SK-N-MC (cell line): Measurements from ENCODE around the gene SEPSECS.

Experiments
- DNase-seq: peaks from one replicate; pipeline ENCODE4 v3.0.0-alpha.2; 2011; ENCODE audit warnings: low read depth, low spot score
- H3K27ac ChIP-seq: fragments of 200-600 bp; sonication (generic); 2 replicates; pipeline ENCODE4 v1.5.1; 2016; ENCODE audit warnings: mixed run types
- H3K36me3 ChIP-seq: fragments of 200-600 bp; sonication (generic); 2 replicates; pipeline ENCODE4 v1.6.1; 2017; ENCODE audit warnings: antibody characterized with exemption, low read length, mixed read lengths; ENCODE audit not compliant: insufficient read depth
- H3K4me3 ChIP-seq: fragments of 200-600 bp; sonication (generic); 2 replicates; pipeline ENCODE4 v1.5.1; 2016
- H3K9ac ChIP-seq: fragments of 200-600 bp; sonication (generic); 2 replicates; pipeline ENCODE4 v1.8.0; 2017; ENCODE audit warnings: mixed run types, mixed read lengths; ENCODE audit not compliant: insufficient read length
- H3K9me3 ChIP-seq: fragments of 200-600 bp; sonication (generic); 2 replicates; pipeline ENCODE4 v1.6.1; 2017; ENCODE audit warnings: low read depth, mild to moderate bottlenecking, antibody characterized with exemption, low read length, moderate library complexity, mixed read lengths
- EZH2 ChIP-seq: fragments of 200-600 bp; sonication (generic); IDR thresholded peaks from one replicate; pipeline ENCODE4 v1.6.1; 2017; ENCODE audit warnings: antibody characterized with exemption
- FOXP2 ChIP-seq: optimal IDR thresholded peaks from 2 replicates; pipeline ENCODE3; 2011; ENCODE audit warnings: mild to moderate bottlenecking, moderate library complexity; ENCODE audit not compliant: insufficient read depth; ENCODE audit errors: extremely low read length, control extremely low read depth
- POLR2AphosphoS5 ChIP-seq: IDR thresholded peaks from 2 replicates; pipeline ENCODE4 v1.6.1; 2012; ENCODE audit warnings: mild to moderate bottlenecking, low read depth, low read length, borderline replicate concordance

Gene SEPSECS

DNA sequence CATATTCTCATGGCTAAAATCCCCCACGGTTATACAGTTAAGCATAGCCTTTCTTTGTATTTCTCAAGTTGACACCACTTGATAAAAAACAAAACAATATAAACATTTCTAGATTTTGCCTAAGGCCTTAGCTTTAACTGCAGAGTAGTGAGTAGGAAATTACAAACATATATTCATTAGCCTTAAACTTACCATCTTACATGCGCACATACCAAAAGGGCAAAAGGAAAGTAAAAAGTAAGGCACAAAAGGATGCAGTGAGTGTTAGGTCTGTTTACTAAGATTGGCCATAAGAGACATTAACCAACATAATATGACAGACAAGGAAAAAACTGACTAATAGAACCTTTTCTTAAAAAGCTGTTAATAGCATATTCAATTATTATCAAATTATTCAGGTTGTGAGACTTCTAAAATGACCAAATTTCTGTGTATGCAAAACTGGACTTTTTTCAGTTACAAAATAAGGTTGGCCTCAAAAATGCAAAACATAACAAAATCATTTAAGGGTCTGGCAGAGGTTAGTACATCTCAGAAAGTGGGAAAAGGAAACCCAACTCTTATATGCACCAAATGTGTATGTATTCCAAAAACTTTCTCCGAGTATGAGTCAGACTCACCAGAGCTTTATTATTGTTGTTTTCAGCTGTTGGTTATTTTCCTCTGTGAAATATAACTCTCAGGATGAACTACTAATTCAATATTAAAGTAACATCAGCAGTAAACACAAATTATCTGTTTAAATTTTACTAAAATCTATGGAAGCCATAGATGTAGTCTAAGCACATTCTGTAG lies 39.9 kb downstream of the SEPSECS start:
- no peak overlapping the region for H3K9ac ChIP-seq
- no peaks in the 10 kb centered on the region for H3K9me3 ChIP-seq
- no peak overlapping the region for H3K27ac ChIP-seq
- no peaks in the 10 kb centered on the region for H3K36me3 ChIP-seq
- no peak for DNase-seq
- no peak for TF ChIP-seq FOXP2
- TF ChIP-seq EZH2, result no peak
- no peak for TF ChIP-seq POLR2AphosphoS5
- no peak overlapping the region for H3K4me3 ChIP-seq

DNA sequence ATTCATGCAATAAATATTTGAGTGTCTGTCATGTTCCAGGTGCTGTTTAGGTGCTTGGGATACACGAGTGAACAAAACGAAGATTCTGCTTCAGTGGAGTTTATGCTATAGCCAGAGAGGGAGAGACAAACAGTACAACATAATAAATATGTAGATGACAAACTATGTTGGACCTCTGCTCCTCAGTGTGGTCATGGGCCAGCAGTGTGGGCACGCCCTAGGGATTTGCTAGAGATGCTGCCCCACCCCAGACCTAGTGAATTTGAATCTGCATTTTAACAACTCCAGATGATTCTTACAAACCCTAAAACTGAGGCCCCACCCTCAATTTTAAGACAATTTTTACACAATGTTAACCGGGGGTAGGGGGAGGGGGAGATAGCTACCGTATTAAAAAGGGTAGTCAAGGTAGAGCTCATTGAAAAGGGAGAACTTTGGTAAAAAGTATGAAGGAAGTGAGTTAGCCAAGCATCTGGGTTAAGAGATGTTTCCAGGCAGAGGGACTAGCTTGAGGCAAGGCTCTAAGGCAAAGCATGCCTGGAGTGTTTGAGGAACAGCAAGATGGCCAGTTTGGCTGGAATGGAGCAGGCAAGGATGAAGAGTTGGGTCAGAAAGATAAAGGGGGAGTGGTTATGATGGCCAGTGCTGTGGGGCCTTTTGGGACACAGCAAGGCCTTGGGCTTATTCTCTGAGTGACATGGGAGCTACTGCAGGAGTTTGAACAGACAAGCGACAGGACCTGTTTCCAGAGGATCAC lies 42.4 kb downstream of the SEPSECS start:
- no peak overlapping the region for H3K4me3 ChIP-seq
- no peaks in the 10 kb centered on the region for H3K9me3 ChIP-seq
- no peak overlapping the region for H3K9ac ChIP-seq
- H3K27ac ChIP-seq, result no peak overlapping the region
- TF ChIP-seq POLR2AphosphoS5 (no peak), EZH2 (no peak), FOXP2 (no peak)
- H3K36me3 ChIP-seq, result no peaks in the 10 kb centered on the region
- DNase-seq, result no peak

DNA sequence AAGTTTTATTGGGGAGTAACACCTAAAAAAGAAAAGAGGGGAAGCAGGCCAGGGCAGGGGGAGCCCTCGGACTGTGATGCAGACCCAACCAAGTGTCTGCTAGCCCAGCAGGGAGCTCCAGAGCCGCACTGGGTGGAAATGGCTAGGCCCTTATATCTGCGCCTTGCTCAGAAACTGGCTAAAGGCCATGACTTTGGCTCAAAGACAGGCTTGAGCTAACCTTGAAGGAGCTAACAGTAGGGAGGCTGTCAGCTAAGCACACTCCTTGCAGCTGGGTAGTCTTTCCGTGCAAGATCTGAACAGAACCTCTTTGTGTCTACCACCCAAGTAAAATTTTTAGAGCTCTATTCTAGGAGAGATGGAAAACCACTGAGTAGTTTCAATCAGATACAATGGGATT lies 43.0 kb downstream of the SEPSECS start:
- H3K9me3 ChIP-seq, result no peaks in the 10 kb centered on the region
- no peaks in the 10 kb centered on the region for H3K36me3 ChIP-seq
- no peak overlapping the region for H3K27ac ChIP-seq
- TF ChIP-seq EZH2, result no peak
- TF ChIP-seq POLR2AphosphoS5, result no peak
- no peak for TF ChIP-seq FOXP2
- DNase-seq, result no peak
- no peak overlapping the region for H3K4me3 ChIP-seq
- H3K9ac ChIP-seq, result no peak overlapping the region

DNA sequence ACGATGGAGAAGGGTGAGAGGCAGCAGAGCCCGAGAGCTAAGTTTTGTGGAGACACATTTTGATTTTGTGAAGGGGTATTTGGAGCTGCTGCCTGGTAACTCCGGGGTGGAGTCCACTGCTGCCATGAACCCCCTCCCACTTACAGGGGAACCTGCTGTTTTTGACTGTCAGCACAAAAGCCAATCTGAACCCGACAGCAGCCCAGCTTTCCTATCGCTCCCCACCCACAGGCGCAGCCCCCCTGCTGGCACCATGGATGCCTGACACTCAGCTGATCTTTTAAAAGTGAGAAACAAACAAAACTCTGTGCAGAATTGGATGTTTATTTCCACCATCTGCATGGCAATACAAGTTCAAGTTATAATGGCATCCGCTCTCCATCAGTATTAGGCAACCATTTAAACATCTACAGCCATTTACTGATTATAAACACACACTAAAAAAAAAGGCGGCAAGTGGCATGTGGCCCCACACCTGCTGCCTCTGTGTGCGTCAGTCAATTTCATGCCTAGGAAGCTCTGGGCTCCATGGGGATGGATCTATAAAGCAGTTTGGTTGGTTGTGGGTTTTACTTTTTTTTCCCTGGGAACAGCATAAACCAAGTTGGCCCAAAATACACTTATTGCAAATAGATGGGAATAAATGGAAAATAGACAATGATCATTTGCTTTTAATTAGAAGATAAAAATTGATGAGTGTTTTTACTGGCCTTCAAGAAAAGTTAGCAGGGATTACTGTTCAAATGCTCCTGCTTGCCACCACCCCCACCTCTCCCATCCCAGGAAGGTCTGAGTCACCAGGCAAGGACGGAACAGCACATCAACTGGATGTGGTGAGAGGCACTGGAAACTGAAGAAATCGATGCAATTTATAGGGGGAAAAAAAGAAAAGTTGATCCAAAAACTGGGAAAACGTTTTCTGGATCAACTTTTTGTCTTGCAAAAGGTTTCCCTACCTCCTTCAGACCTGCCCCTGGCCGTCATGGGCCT lies 46.0 kb downstream of the SEPSECS start:
- H3K27ac ChIP-seq, result no peak overlapping the region
- H3K9ac ChIP-seq, result no peak overlapping the region
- no peak overlapping the region for H3K4me3 ChIP-seq
- no peak for DNase-seq
- H3K9me3 ChIP-seq, result no peaks in the 10 kb centered on the region
- H3K36me3 ChIP-seq, result no peaks in the 10 kb centered on the region
- TF ChIP-seq POLR2AphosphoS5 (no peak), EZH2 (no peak), FOXP2 (no peak)

DNA sequence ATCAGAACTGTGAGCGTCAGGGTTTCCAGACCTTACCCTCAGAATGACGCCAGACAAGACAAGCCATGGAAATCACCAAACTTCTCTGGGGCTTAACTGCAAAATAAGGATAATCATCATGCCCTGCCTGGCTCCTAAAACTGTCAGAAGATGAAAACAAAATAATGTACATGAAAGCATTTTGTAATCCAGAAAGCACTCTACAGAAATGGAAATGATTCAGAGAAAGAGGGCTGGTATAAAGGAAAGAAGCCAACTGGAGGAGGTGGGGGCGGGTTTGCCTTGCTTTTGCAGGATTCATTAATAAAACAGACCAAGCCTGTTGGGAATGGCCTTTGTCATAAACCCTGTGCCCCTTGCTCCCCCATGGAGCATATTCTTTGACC lies 47.3 kb downstream of the SEPSECS start:
- Histone ChIP-seq H3K4me3 (no peak overlapping the region), H3K27ac (no peak overlapping the region), H3K9ac (no peak overlapping the region), H3K9me3 (no peaks in the 10 kb centered on the region), H3K36me3 (no peaks in the 10 kb centered on the region)
- TF ChIP-seq EZH2, result no peak
- no peak for TF ChIP-seq FOXP2
- DNase-seq, result no peak

DNA sequence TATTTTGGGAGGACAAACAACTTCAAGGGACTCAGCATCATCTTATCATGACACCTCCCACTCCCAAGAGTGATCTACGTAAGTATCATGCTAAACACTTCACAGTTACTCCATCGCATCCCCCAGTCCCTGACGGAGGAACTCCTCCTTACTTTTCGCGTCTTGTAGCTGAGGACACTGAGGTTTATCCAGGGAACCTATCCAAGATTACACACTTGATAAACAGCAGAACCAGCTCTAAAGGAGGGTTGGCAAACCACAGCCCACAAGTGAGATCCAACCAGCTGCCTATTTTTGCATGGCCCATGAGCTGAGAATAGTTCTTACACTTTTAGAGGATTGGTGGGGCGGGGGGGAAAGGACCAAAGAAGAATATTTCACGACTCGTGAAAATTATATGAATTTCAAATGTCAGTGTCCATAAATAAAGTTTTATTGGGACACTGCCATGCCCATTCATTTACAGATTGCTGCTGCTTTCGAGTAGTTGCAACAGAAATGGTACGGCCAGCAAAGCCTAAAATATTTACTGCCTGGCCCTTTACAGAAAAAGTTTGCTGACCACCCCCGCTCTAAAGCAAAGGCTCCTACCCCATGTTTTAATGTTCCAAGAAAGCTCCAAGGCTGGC lies 47.8 kb downstream of the SEPSECS start:
- DNase-seq, result no peak
- Histone ChIP-seq H3K4me3 (no peak overlapping the region), H3K9ac (no peak overlapping the region), H3K36me3 (no peaks in the 10 kb centered on the region), H3K27ac (no peak overlapping the region), H3K9me3 (no peaks in the 10 kb centered on the region)
- TF ChIP-seq EZH2 (no peak), FOXP2 (no peak), POLR2AphosphoS5 (no peak)

DNA sequence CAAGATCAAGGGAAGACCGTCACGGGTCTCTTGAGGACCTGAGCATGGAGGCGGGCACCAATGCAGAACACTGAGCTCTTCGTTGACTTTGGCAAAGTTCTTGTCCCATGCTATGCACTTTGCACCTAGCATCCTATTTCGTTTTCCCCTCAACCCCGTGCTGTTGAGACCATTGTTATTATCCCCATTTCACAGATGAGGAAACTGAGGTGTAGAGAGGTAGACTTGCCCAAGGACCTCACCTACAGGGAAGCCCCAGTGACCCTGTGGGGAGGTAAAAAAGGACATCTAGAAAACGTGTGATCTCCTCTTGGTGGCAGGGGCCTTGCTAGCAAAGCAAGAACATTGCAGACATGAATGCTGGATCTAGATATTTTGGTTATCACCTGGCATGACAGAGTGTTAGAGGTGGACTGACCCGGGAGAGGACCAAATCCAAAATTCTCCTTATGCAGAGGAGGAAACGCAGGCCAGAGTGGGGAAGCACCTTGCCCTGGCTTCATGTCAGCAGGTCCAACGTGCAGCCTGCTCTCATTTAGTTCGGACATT lies 48.5 kb downstream of the SEPSECS start:
- TF ChIP-seq POLR2AphosphoS5, result no peak
- no peak for TF ChIP-seq EZH2
- no peak for TF ChIP-seq FOXP2
- H3K27ac ChIP-seq, result no peak overlapping the region
- no peak overlapping the region for H3K4me3 ChIP-seq
- H3K9me3 ChIP-seq, result no peaks in the 10 kb centered on the region
- no peak overlapping the region for H3K9ac ChIP-seq
- H3K36me3 ChIP-seq, result no peaks in the 10 kb centered on the region
- DNase-seq, result no peak
